ENCODE data around the gene PLA2G2C. TPM values are rescaled to one million over a fixed set of nuclear protein-coding genes. Genes with fewer than 3 reads are reported as not detected.

Gene PLA2G2C
- total RNA-seq, 1 donor from 2014 or later, result not detected

GRCh38 chr1:20168564-20169491 lies 17.5 kb downstream of the PLA2G2C start:
- Mint-ChIP-seq H3K4me3 (ENCODE audit: unreplicated experiment) (no peak overlapping the region), H3K27ac (ENCODE audit: unreplicated experiment) (no peak overlapping the region), H3K9me3 (ENCODE audit: unreplicated experiment) (peaks cover 12% of the 10 kb centered on the region), H3K4me1 (ENCODE audit: low read depth, unreplicated experiment) (no peaks in the 10 kb centered on the region), H3K27me3 (ENCODE audit: low read depth, unreplicated experiment) (peaks cover 22% of the 10 kb centered on the region), H3K36me3 (ENCODE audit: low read depth, unreplicated experiment) (no peaks in the 10 kb centered on the region)
- Histone ChIP-seq H4K20me1 (ENCODE audit: insufficient read depth, low read length) (no peaks in the 10 kb centered on the region), H3K79me2 (ENCODE audit: insufficient read depth, low read length) (no peaks in the 10 kb centered on the region), H3K4me2 (ENCODE audit: low read length) (no peak overlapping the region), H3K27ac (ENCODE audit: low read depth, low read length) (no peak overlapping the region), H3K9ac (ENCODE audit: low read length) (no peak overlapping the region), H3K4me3 (ENCODE audit: insufficient read depth, low read depth, low read length) (no peak overlapping the region), H3K9me3 (ENCODE audit: insufficient read depth, low read depth, low read length) (no peaks in the 10 kb centered on the region), H3K4me1 (ENCODE audit: insufficient read depth, low read length) (no peaks in the 10 kb centered on the region), H2AFZ (ENCODE audit: low read depth, low read length) (no peak overlapping the region), H3K27me3 (ENCODE audit: insufficient read depth, low read length) (peaks cover 7% of the 10 kb centered on the region), H3K36me3 (ENCODE audit: insufficient read depth, low read length) (no peaks in the 10 kb centered on the region)
- DNase-seq (ENCODE audit: low read depth) (no peak), FAIRE-seq (no peak)
- TF ChIP-seq EZH2 (IDR thresholded peaks at IDR 0.05; ENCODE audit: insufficient read depth, low read length) (no peak), CTCF (IDR thresholded peaks at IDR 0.05; ENCODE audit: insufficient read depth, low read depth, low read length) (no peak)

DNA sequence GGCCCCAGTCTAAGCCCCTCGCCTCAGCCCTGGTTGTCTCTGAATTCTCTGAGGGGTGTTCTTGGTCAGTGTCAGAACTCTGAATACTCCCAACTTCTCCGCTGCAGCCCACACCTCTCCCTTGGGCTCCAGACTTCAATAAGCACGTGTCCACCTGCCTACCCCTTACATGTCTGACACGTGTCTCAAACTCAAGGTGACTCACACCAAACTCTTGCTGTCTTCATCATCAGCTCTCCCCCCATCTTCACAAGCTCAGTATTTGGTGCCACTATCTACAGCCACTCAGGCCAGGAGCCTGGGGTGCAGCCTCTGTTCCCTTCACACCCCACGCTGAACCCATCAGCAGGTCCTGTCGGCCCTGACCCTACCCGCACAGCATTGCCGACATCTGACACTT lies 19.2 kb downstream of the PLA2G2C start:
- no peaks in the 10 kb centered on the region for H3K9me3 ChIP-seq (ENCODE audit: insufficient read depth, low read depth, low read length)
- H3K36me3 ChIP-seq (ENCODE audit: insufficient read depth, low read length), result no peaks in the 10 kb centered on the region
- peaks cover 27% of the 10 kb centered on the region for H3K9me3 Mint-ChIP-seq (ENCODE audit: unreplicated experiment)
- FAIRE-seq, result no peak
- no peak overlapping the region for H3K27ac Mint-ChIP-seq (ENCODE audit: unreplicated experiment)
- H3K27ac ChIP-seq (ENCODE audit: low read depth, low read length), result no peak overlapping the region
- no peaks in the 10 kb centered on the region for H3K4me1 ChIP-seq (ENCODE audit: insufficient read depth, low read length)
- no peak overlapping the region for H3K4me2 ChIP-seq (ENCODE audit: low read length)
- TF ChIP-seq CTCF (IDR thresholded peaks at IDR 0.05; ENCODE audit: insufficient read depth, low read depth, low read length), result no peak
- TF ChIP-seq EZH2 (IDR thresholded peaks at IDR 0.05; ENCODE audit: insufficient read depth, low read length), result no peak
- H3K4me1 Mint-ChIP-seq (ENCODE audit: low read depth, unreplicated experiment), result no peaks in the 10 kb centered on the region
- peaks cover 33% of the 10 kb centered on the region for H3K27me3 Mint-ChIP-seq (ENCODE audit: low read depth, unreplicated experiment)
- no peaks in the 10 kb centered on the region for H3K79me2 ChIP-seq (ENCODE audit: insufficient read depth, low read length)
- H3K4me3 ChIP-seq (ENCODE audit: insufficient read depth, low read depth, low read length), result no peak overlapping the region
- no peak overlapping the region for H2AFZ ChIP-seq (ENCODE audit: low read depth, low read length)
- H3K36me3 Mint-ChIP-seq (ENCODE audit: low read depth, unreplicated experiment), result no peaks in the 10 kb centered on the region
- H4K20me1 ChIP-seq (ENCODE audit: insufficient read depth, low read length), result no peaks in the 10 kb centered on the region
- DNase-seq (ENCODE audit: low read depth), result no peak
- peaks cover 7% of the 10 kb centered on the region for H3K27me3 ChIP-seq (ENCODE audit: insufficient read depth, low read length)
- no peak overlapping the region for H3K9ac ChIP-seq (ENCODE audit: low read length)
- no peak overlapping the region for H3K4me3 Mint-ChIP-seq (ENCODE audit: unreplicated experiment)

DNA sequence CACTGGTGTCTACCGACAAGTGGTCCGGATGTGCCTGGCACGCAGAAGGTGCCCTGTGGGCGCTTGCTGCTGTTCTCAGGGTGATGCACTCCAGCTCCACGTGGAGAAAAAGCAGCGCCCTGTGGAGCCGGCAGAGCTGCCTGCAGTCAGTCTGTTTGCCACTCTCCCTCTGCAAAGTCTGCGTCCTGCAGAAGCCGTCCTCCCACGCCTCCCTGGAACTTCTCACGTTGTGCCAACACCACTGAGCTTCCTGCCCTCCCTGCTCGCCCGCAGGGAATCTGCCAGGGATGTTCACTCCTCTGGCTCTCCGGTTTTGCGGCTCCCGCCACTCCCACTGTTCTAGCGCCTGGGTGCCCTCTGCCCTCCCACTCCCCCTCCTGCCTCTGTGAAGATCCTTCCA lies 20.3 kb downstream of the PLA2G2C start:
- no peak for DNase-seq (ENCODE audit: low read depth)
- Histone ChIP-seq H3K79me2 (ENCODE audit: insufficient read depth, low read length) (no peaks in the 10 kb centered on the region), H2AFZ (ENCODE audit: low read depth, low read length) (no peak overlapping the region), H3K4me3 (ENCODE audit: insufficient read depth, low read depth, low read length) (no peak overlapping the region), H3K27me3 (ENCODE audit: insufficient read depth, low read length) (peaks cover 7% of the 10 kb centered on the region), H3K4me2 (ENCODE audit: low read length) (no peak overlapping the region), H3K4me1 (ENCODE audit: insufficient read depth, low read length) (no peaks in the 10 kb centered on the region), H3K27ac (ENCODE audit: low read depth, low read length) (no peak overlapping the region), H3K36me3 (ENCODE audit: insufficient read depth, low read length) (no peaks in the 10 kb centered on the region), H4K20me1 (ENCODE audit: insufficient read depth, low read length) (no peaks in the 10 kb centered on the region), H3K9ac (ENCODE audit: low read length) (no peak overlapping the region), H3K9me3 (ENCODE audit: insufficient read depth, low read depth, low read length) (peaks cover 6% of the 10 kb centered on the region)
- no peaks in the 10 kb centered on the region for H3K36me3 Mint-ChIP-seq (ENCODE audit: low read depth, unreplicated experiment)
- peaks cover 33% of the 10 kb centered on the region for H3K27me3 Mint-ChIP-seq (ENCODE audit: low read depth, unreplicated experiment)
- H3K4me1 Mint-ChIP-seq (ENCODE audit: low read depth, unreplicated experiment), result no peaks in the 10 kb centered on the region
- H3K27ac Mint-ChIP-seq (ENCODE audit: unreplicated experiment), result no peak overlapping the region
- no peak for FAIRE-seq
- TF ChIP-seq CTCF (IDR thresholded peaks at IDR 0.05; ENCODE audit: insufficient read depth, low read depth, low read length) (no peak), EZH2 (IDR thresholded peaks at IDR 0.05; ENCODE audit: insufficient read depth, low read length) (no peak)
- no peak overlapping the region for H3K4me3 Mint-ChIP-seq (ENCODE audit: unreplicated experiment)
- peaks cover 36% of the 10 kb centered on the region for H3K9me3 Mint-ChIP-seq (ENCODE audit: unreplicated experiment)
